Measurements from ENCODE around the gene PHF8.

Gene PHF8

DNA sequence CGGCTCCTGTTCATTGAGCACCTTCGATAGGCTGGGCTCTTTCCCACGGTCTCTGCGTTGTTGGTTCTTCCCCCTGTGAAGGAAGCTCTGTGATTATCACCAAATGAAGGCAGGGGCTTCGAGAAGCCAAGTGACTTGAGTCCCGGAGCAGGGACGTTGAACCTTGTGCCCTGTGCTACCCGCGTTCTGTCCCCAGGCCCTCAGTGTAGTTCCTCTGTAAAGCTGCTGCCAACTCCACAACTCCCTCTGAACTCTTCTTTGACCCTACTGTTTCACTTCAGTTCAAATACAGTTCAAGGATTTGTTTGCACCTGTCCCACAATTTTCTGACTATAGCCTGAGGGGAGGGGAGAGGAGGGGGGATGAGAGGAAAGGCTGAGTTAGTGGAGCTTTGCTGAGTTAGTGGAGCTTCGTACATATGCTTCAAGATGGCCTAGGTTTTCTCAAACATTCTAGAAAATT lies 635 bp upstream of the PHF8 start:
- TF ChIP-seq, protein P1, sequence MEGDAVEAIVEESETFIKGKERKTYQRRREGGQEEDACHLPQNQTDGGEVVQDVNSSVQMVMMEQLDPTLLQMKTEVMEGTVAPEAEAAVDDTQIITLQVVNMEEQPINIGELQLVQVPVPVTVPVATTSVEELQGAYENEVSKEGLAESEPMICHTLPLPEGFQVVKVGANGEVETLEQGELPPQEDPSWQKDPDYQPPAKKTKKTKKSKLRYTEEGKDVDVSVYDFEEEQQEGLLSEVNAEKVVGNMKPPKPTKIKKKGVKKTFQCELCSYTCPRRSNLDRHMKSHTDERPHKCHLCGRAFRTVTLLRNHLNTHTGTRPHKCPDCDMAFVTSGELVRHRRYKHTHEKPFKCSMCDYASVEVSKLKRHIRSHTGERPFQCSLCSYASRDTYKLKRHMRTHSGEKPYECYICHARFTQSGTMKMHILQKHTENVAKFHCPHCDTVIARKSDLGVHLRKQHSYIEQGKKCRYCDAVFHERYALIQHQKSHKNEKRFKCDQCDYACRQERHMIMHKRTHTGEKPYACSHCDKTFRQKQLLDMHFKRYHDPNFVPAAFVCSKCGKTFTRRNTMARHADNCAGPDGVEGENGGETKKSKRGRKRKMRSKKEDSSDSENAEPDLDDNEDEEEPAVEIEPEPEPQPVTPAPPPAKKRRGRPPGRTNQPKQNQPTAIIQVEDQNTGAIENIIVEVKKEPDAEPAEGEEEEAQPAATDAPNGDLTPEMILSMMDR (conservative IDR thresholded peaks at IDR 0.05; ENCODE audit: low read depth, low read length): no peak
- Histone ChIP-seq H4K20me1 (ENCODE audit: insufficient read depth) (no peaks in the 10 kb centered on the region), H3K4me3 (IDR thresholded peaks at IDR 0.05; ENCODE audit: insufficient read depth, low read depth, low read length) (no peak overlapping the region), H3K4me1 (ENCODE audit: low read depth, poor library complexity, severe bottlenecking) (peaks cover 11% of the 10 kb centered on the region), H2AFZ (ENCODE audit: low read depth) (peak overlapping the region; percentile 87), H3K27me3 (ENCODE audit: insufficient read depth, low read depth) (no peaks in the 10 kb centered on the region), H3K36me3 (ENCODE audit: insufficient read depth) (no peaks in the 10 kb centered on the region), H3K4me2 (peak overlapping the region; percentile 86), H3K79me2 (ENCODE audit: insufficient read depth, low read depth) (peaks cover 7% of the 10 kb centered on the region; the same call in 1 of the 2 replicates), H3K9ac (peak overlapping the region; percentile 80), H3K27ac (peak overlapping the region; percentile 93)

DNA sequence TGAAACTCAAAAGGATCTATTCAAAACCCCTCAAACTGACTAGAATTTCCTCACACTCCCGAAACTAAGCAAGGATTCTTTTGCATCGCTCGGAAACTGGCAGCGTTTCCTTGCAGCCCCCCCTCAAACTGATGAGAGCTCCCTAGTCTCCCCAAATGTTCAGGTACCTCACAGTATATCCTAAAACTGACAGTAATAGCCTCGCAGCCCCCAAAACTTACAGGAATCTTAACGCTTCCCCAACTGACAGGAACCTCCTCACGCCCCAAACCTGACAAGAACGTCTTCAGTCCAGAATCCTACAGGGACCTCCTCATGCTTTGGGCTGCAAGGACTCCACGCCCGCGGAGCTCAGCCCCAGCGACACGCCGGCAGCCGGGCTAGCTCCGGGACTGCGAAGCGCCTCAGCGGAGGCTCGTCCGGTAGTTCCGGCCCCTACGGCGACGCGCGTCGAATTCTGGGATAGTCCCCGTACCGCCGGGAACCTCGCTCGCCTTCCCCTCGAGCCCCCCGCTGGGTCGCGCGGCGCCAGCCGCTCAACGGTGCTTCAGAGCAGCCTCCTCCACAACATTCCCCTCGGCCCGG lies 640 bp downstream of the PHF8 start:
- Histone ChIP-seq H3K4me1 (ENCODE audit: low read depth, poor library complexity, severe bottlenecking) (peaks cover 11% of the 10 kb centered on the region), H2AFZ (ENCODE audit: low read depth) (peak overlapping the region; percentile 67; the same call in 1 of the 2 replicates)
- TF ChIP-seq, protein P1 (conservative IDR thresholded peaks at IDR 0.05; ENCODE audit: low read depth, low read length): no peak

DNA sequence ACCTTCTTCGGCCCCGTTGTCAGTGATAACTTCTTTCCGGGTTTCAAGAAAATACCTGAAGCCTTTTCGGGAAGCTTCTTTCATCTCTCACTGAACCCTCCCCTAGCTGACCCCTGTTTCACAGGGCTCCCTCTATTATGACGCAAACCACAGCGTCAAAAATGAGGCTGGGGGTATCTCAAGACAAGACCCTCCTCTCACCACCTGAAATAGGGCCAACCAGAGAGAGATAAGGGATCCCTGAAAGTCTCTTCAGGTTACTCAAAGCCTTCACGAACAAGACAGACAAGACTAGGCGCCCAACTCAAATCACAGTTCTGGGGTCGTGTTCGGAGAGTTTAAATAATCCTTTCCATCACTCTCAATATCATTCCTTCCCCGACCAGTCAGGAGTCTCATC lies 1.2 kb downstream of the PHF8 start:
- Histone ChIP-seq H2AFZ (ENCODE audit: low read depth) (peak overlapping the region; percentile 67; the same call in 1 of the 2 replicates), H3K9ac (peak overlapping the region; percentile 89; the same call in 1 of the 2 replicates), H3K4me3 (IDR thresholded peaks at IDR 0.05; ENCODE audit: insufficient read depth, low read depth, low read length) (no peak overlapping the region), H3K4me1 (ENCODE audit: low read depth, poor library complexity, severe bottlenecking) (peaks cover 11% of the 10 kb centered on the region), H3K36me3 (ENCODE audit: insufficient read depth) (no peaks in the 10 kb centered on the region), H3K27me3 (ENCODE audit: insufficient read depth, low read depth) (no peaks in the 10 kb centered on the region), H3K79me2 (ENCODE audit: insufficient read depth, low read depth) (peaks cover 7% of the 10 kb centered on the region; the same call in 1 of the 2 replicates), H4K20me1 (ENCODE audit: insufficient read depth) (no peaks in the 10 kb centered on the region), H3K4me2 (peak overlapping the region; percentile 89), H3K27ac (peak overlapping the region; percentile 93; the same call in 1 of the 2 replicates)
- TF ChIP-seq, protein P1 (conservative IDR thresholded peaks at IDR 0.05; ENCODE audit: low read depth, low read length): no peak

More for the DNA sequence above, 640 bp downstream of the PHF8 start:
- Histone ChIP-seq H3K79me2 (ENCODE audit: insufficient read depth, low read depth) (peaks cover 7% of the 10 kb centered on the region; the same call in 1 of the 2 replicates), H3K36me3 (ENCODE audit: insufficient read depth) (no peaks in the 10 kb centered on the region), H3K9ac (peak overlapping the region; percentile 89), H4K20me1 (ENCODE audit: insufficient read depth) (no peaks in the 10 kb centered on the region), H3K27me3 (ENCODE audit: insufficient read depth, low read depth) (no peaks in the 10 kb centered on the region), H3K4me3 (IDR thresholded peaks at IDR 0.05; ENCODE audit: insufficient read depth, low read depth, low read length) (no peak overlapping the region), H3K4me2 (peak overlapping the region; percentile 89), H3K27ac (peak overlapping the region; percentile 93)

DNA sequence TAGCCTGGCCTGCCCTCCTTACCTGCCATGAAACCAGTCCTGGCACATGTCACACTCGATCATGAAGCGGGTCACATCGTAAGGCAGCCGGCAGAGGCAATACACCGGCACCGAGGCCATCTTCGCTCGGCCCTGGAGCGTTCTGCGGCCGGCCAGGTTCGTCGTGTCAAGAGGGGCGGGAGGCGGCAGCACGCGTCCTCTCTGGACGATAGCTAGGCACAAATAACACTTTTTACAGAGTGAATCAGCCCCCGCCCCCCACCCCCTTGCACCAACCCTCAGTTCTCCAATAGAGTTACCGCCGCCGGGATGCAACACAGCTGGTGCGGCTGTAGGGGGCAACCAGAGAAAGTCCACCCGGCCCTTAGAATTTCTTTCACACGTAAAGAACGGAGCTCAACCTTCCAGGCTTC lies 1.7 kb downstream of the PHF8 start:
- TF ChIP-seq, protein P1 (conservative IDR thresholded peaks at IDR 0.05; ENCODE audit: low read depth, low read length): no peak
- Histone ChIP-seq H3K4me1 (ENCODE audit: low read depth, poor library complexity, severe bottlenecking) (peaks cover 11% of the 10 kb centered on the region), H3K27ac (no peak overlapping the region), H3K36me3 (ENCODE audit: insufficient read depth) (no peaks in the 10 kb centered on the region), H3K27me3 (ENCODE audit: insufficient read depth, low read depth) (no peaks in the 10 kb centered on the region), H3K79me2 (ENCODE audit: insufficient read depth, low read depth) (peaks cover 7% of the 10 kb centered on the region; the same call in 1 of the 2 replicates), H2AFZ (ENCODE audit: low read depth) (no peak overlapping the region), H3K9ac (peak overlapping the region; percentile 89; the same call in 1 of the 2 replicates), H4K20me1 (ENCODE audit: insufficient read depth) (no peaks in the 10 kb centered on the region), H3K4me2 (peak overlapping the region; percentile 89), H3K4me3 (IDR thresholded peaks at IDR 0.05; ENCODE audit: insufficient read depth, low read depth, low read length) (no peak overlapping the region)

All from KMS-11 (cell line).